Mesenchymal stem cell (in vitro differentiated cells and primary cell): ENCODE data around the gene KIF23.
"Not testable (repeated sequence)": the region's sequence is repeated elsewhere in the genome, so short reads cannot be mapped to it uniquely, and the experiment has no call there.

Source experiments
- DNase-seq: peaks from one replicate; pipeline ENCODE4 v3.0.0-alpha.2; 2013
- H2AFZ ChIP-seq: one replicate; pipeline ENCODE4 v1.6.1; 2013; ENCODE audit warnings: low read depth, mild to moderate bottlenecking, control low read depth, inconsistent platforms, low read length, moderate library complexity
- H2AK5ac ChIP-seq: 2 replicates; pipeline ENCODE4 v1.6.1; 2013; ENCODE audit warnings: low read length, moderate library complexity, mild to moderate bottlenecking, inconsistent platforms; ENCODE audit not compliant: severe bottlenecking
- H2BK120ac ChIP-seq: one replicate; pipeline ENCODE4 v1.6.1; 2013; ENCODE audit warnings: low read depth, mild to moderate bottlenecking, inconsistent platforms, low read length, moderate library complexity
- H2BK12ac ChIP-seq, 2 experiments: one replicate each; pipeline ENCODE4 v1.6.1; 2013; ENCODE audit warnings: inconsistent platforms in 2 of 2, low read length in 2 of 2, mild to moderate bottlenecking in 2 of 2, moderate library complexity in 2 of 2, control low read depth in 1 of 2
- H2BK15ac ChIP-seq: one replicate; pipeline ENCODE4 v1.6.1; 2013; ENCODE audit warnings: mild to moderate bottlenecking, low read depth, inconsistent platforms; ENCODE audit not compliant: poor library complexity, severe bottlenecking
- H2BK5ac ChIP-seq: 2 replicates; pipeline ENCODE4 v1.6.1; 2013; ENCODE audit warnings: low read depth, mild to moderate bottlenecking, low read length, control low read depth, inconsistent platforms; ENCODE audit not compliant: poor library complexity, severe bottlenecking
- H3K14ac ChIP-seq, 2 experiments: one replicate each; pipeline ENCODE4 v1.6.1; 2013; ENCODE audit warnings: inconsistent platforms in 2 of 2, low read length in 2 of 2, control low read depth in 1 of 2, mild to moderate bottlenecking in 1 of 2, moderate library complexity in 1 of 2
- H3K18ac ChIP-seq, 2 experiments: one replicate each; pipeline ENCODE4 v1.6.1; 2013; ENCODE audit warnings: inconsistent platforms in 2 of 2, low read length in 2 of 2, control low read depth in 1 of 2, low read depth in 1 of 2, mild to moderate bottlenecking in 1 of 2
- H3K23ac ChIP-seq, 2 experiments: one replicate each; pipeline ENCODE4 v1.6.1; 2013; ENCODE audit warnings: inconsistent platforms in 2 of 2, low read length in 2 of 2, mild to moderate bottlenecking in 2 of 2, moderate library complexity in 2 of 2, control low read depth in 1 of 2
- H3K27ac ChIP-seq: 2 replicates; pipeline ENCODE4 v1.5.1; 2013; ENCODE audit warnings: mild to moderate bottlenecking, moderate library complexity, low read length, control low read depth, inconsistent platforms; ENCODE audit not compliant: poor library complexity, severe bottlenecking
- H3K27me3 ChIP-seq, 2 experiments: 2 replicates each; pipeline versions ENCODE4 v1.6.1 to v1.7.0; 2013; ENCODE audit warnings: low read length in 2 of 2, mild to moderate bottlenecking in 2 of 2, moderate library complexity in 2 of 2, control low read depth in 1 of 2, inconsistent platforms in 1 of 2; ENCODE audit not compliant: control insufficient read depth in 1 of 2, insufficient read depth in 1 of 2
- H3K36me3 ChIP-seq, 2 experiments: 2 replicates each; pipeline versions ENCODE4 v1.6.1 to v1.7.0; 2013; ENCODE audit warnings: low read length in 2 of 2, control low read depth in 1 of 2, inconsistent platforms in 1 of 2, low read depth in 1 of 2, mild to moderate bottlenecking in 1 of 2; ENCODE audit not compliant: insufficient read depth in 2 of 2, control insufficient read depth in 1 of 2
- H3K4ac ChIP-seq, 2 experiments: one replicate each; pipeline ENCODE4 v1.6.1; 2013; ENCODE audit warnings: inconsistent platforms in 2 of 2, low read length in 2 of 2, mild to moderate bottlenecking in 2 of 2, moderate library complexity in 2 of 2, control low read depth in 1 of 2, low read depth in 1 of 2
- H3K4me1 ChIP-seq: 2 replicates; pipeline ENCODE4 v1.6.1; 2013; ENCODE audit warnings: low read depth, low read length, control low read depth; ENCODE audit not compliant: control insufficient read depth, insufficient read depth
- H3K4me2 ChIP-seq: 2 replicates; pipeline ENCODE4 v1.6.1; 2013; ENCODE audit warnings: low read length, mild to moderate bottlenecking, inconsistent platforms; ENCODE audit not compliant: poor library complexity, severe bottlenecking
- H3K4me3 ChIP-seq, 2 experiments: 2 replicates each; pipeline versions ENCODE4 v1.5.1 to v1.7.0; 2013; ENCODE audit warnings: low read length in 2 of 2, mild to moderate bottlenecking in 2 of 2, control low read depth in 1 of 2, low read depth in 1 of 2; ENCODE audit not compliant: insufficient read depth in 1 of 2
- H3K79me1 ChIP-seq: replicated peaks from 2 replicates; pipeline ENCODE4 v1.6.1; 2013; ENCODE audit warnings: mild to moderate bottlenecking, control low read depth, low read length, inconsistent platforms; ENCODE audit not compliant: poor library complexity, severe bottlenecking
- H3K9ac ChIP-seq: 2 replicates; pipeline ENCODE4 v1.7.0; 2013; ENCODE audit warnings: mild to moderate bottlenecking, low read length, moderate library complexity
- H3K9me3 ChIP-seq: 2 replicates; pipeline ENCODE4 v1.7.0; 2013; ENCODE audit warnings: mild to moderate bottlenecking, low read length; ENCODE audit not compliant: control insufficient read depth
- H4K8ac ChIP-seq: one replicate; pipeline ENCODE4 v1.6.1; 2013; ENCODE audit warnings: inconsistent platforms, mild to moderate bottlenecking, low read length, moderate library complexity
- H4K91ac ChIP-seq: one replicate; pipeline ENCODE4 v1.6.1; 2013; ENCODE audit warnings: mild to moderate bottlenecking, low read length, inconsistent platforms
- WGBS: methylation state at CpG from one replicate; pipeline ENCODE4 v1.1.7; 2013; ENCODE audit warnings: mixed read lengths; 5-methylcytosine and 5-hydroxymethylcytosine counted together

Gene KIF23

DNA sequence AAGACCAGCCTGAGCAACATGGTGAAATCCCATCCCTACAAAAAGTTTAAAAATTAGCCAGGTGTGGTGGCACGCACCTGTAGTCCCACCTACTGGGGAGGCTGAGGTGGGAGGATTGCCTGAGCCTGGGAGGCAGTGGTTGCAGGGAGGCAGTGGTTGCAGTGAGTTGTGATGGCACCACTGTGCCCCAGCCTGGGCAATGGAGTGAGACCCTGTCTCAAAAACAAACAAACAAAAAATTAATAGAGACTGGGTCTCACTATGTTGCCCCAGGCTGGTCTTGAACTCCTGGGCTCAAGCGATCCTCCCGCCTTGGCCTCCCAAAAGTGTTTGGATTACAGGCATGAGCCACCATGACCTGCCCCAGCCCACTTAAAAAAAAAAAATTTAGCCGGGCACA lies 36.1 kb downstream of the KIF23 start:
- not testable (repeated sequence) for H2AK5ac ChIP-seq, H3K23ac ChIP-seq, H3K27ac ChIP-seq, H3K14ac ChIP-seq, H3K79me1 ChIP-seq, DNase-seq, H3K4me1 ChIP-seq, H2AFZ ChIP-seq, H3K4me3 ChIP-seq, H3K4ac ChIP-seq, H3K9me3 ChIP-seq, H2BK120ac ChIP-seq, H2BK5ac ChIP-seq, H3K27me3 ChIP-seq, H4K8ac ChIP-seq, H3K4me2 ChIP-seq, H3K18ac ChIP-seq, H4K91ac ChIP-seq, H3K9ac ChIP-seq, H2BK15ac ChIP-seq, H2BK12ac ChIP-seq
- 96% methylated on average over 3 of the region's 4 CpGs for WGBS
- H3K36me3 ChIP-seq = peaks cover 2 to 34% of the 10 kb centered on the region in 2 experiments

DNA sequence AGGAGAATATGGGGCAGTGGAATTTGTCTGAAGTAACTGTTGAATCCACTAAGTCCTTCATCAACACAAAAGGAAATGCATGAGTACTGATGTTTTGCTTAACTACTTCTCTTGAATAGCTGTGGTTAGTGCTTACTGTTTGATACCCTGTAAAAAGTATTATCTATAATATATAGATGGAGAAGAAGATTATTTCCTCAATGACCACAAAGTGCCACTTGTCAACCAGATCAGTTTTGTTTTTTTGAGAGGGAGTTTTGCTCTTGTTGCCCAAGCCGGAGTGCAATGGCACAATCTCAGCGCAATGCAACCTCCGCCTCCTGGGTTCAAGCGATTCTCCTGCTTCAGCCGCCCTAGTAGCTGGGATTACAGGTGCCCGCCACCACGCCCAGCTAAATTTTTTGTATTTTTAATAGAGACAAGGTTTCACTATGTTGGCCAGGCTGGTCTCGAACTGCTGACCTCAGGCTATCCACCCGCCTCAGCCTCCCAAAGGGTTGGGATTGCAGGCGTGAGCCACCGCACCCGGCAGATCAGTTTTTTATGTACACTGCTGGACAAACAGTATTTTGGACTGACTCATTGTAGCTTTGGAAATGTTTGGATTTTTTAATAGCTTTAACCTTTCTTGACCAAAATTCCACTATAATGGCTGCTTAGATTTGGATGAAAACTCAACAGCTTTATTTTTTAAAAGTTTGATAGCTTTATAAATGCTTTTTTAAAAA lies 37.0 kb downstream of the KIF23 start:
- 98% methylated on average over 12 of the region's 12 CpGs for WGBS
- no peak for DNase-seq
- peak overlapping the region; percentile 27 for H4K8ac ChIP-seq
- H3K23ac ChIP-seq = no peak overlapping the region
- no peak overlapping the region for H3K4me2 ChIP-seq
- peak overlapping the region; percentile 92 for H3K9ac ChIP-seq
- H3K4me3 ChIP-seq = peak overlapping the region in 1 of 2 experiments; percentile 90
- H3K9me3 ChIP-seq = no peaks in the 10 kb centered on the region
- no peak overlapping the region for H2BK12ac ChIP-seq
- no peak overlapping the region for H3K18ac ChIP-seq
- no peaks in the 10 kb centered on the region for H3K79me1 ChIP-seq
- H2AFZ ChIP-seq = no peak overlapping the region
- no peak overlapping the region for H2BK120ac ChIP-seq
- peaks cover 7% of the 10 kb centered on the region for H3K4me1 ChIP-seq
- H2AK5ac ChIP-seq = no peak overlapping the region
- H3K4ac ChIP-seq = no peak overlapping the region
- H2BK15ac ChIP-seq = no peak overlapping the region
- H3K36me3 ChIP-seq = peaks cover 6 to 40% of the 10 kb centered on the region in 2 experiments
- H3K14ac ChIP-seq = no peak overlapping the region
- no peak overlapping the region for H3K27ac ChIP-seq
- H4K91ac ChIP-seq = no peak overlapping the region
- H2BK5ac ChIP-seq = no peak overlapping the region
- H3K27me3 ChIP-seq = no peaks in the 10 kb centered on the region

DNA sequence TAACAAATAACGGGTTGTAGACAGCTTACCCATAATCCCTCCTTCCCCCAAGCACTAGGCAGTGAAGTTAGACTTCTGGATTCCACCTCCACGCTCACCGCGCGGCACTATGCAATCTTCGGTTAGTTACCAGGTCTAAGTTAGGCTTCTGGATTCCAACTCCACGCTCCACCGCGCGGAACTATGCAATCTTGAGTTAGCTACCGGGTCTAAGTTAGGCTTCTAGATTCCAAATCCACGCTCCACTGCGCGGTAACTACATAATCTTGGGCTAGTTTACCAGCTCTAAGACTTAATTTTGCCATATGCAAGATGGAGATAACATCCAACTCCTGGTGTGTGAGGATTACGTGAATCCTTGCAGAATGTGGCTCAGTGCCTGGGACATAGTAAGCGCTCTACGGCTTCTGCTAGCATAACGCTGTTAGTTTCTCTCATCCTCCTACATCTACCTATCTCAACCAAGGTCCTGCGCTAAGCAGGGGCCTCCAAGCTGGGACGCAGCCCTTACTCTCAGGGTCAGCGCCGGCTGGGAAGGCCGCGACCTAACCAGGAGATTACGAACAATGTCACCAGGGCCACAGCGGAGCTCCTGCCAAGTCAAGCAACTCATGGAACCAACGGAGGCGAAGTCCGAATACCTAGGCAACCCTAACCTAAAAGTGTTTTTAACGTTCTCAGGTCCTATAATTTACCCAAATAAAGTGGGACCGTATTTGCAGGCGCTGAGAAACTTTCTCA lies 38.0 kb downstream of the KIF23 start:
- no peak overlapping the region for H2BK120ac ChIP-seq
- H3K18ac ChIP-seq = peak overlapping the region; percentile 2 to 35
- H3K4me1 ChIP-seq = peaks cover 9% of the 10 kb centered on the region
- H3K79me1 ChIP-seq = peaks cover 5% of the 10 kb centered on the region
- H2BK5ac ChIP-seq = no peak overlapping the region
- WGBS = 23% methylated on average over 32 of the region's 32 CpGs
- DNase-seq = no peak
- H2BK12ac ChIP-seq = no peak overlapping the region
- H3K36me3 ChIP-seq = peaks cover 11 to 40% of the 10 kb centered on the region in 2 experiments
- peak overlapping the region; percentile 74 for H4K8ac ChIP-seq
- peak overlapping the region; percentile 39 for H3K27ac ChIP-seq
- peak overlapping the region; percentile 18 to 90 for H3K4me3 ChIP-seq
- H2BK15ac ChIP-seq = no peak overlapping the region
- H2AK5ac ChIP-seq = no peak overlapping the region
- H3K14ac ChIP-seq = no peak overlapping the region
- H3K4ac ChIP-seq = peak overlapping the region in 1 of 2 experiments; percentile 10
- H3K23ac ChIP-seq = no peak overlapping the region
- no peaks in the 10 kb centered on the region for H3K9me3 ChIP-seq
- H3K4me2 ChIP-seq = peak overlapping the region; percentile 26
- no peaks in the 10 kb centered on the region for H3K27me3 ChIP-seq
- peak overlapping the region; percentile 92 for H3K9ac ChIP-seq
- no peak overlapping the region for H4K91ac ChIP-seq
- peak overlapping the region; percentile 30 for H2AFZ ChIP-seq
